Endothelial cell of umbilical vein (primary cell): ENCODE data around the gene WBP2.

ENCODE experiments used
- EZH2 ChIP-seq: IDR thresholded peaks from 2 replicates; pipeline ENCODE4 v1.6.1; 2012; ENCODE audit warnings: borderline replicate concordance, low read depth, mild to moderate bottlenecking, moderate library complexity, low read length, inconsistent platforms; ENCODE audit not compliant: severe bottlenecking
- MYC ChIP-seq: IDR thresholded peaks from one replicate; pipeline ENCODE4 v1.6.1; 2011; ENCODE audit warnings: mild to moderate bottlenecking, low read depth, low read length
- POLR2A ChIP-seq: IDR thresholded peaks from 2 replicates; pipeline ENCODE4 v1.6.1; 2012; ENCODE audit warnings: low read depth, mild to moderate bottlenecking, control low read depth, low read length
- POLR2AphosphoS5 ChIP-seq: IDR thresholded peaks from 2 replicates; pipeline ENCODE4 v1.6.1; 2012; ENCODE audit warnings: low read depth, mild to moderate bottlenecking, control low read depth, low read length, moderate library complexity; ENCODE audit not compliant: insufficient read depth
- TF ChIP-seq, protein P1 (sequence below), 2 donors: IDR thresholded peaks; 1 replicate in 1 of 2; 2 replicates in 1 of 2; pipeline ENCODE4 v1.5.1; 2011; ENCODE audit warnings: low read length in 2 of 2, mild to moderate bottlenecking in 2 of 2, moderate library complexity in 2 of 2, control low read depth in 1 of 2, inconsistent platforms in 1 of 2, low read depth in 1 of 2; ENCODE audit not compliant: insufficient read depth in 1 of 2; ENCODE audit errors: extremely low read depth in 1 of 2
- TF ChIP-seq, protein P2 (sequence below): IDR thresholded peaks from 2 replicates; pipeline ENCODE4 v1.6.1; 2011; ENCODE audit not compliant: insufficient read depth, insufficient read length

DNA sequence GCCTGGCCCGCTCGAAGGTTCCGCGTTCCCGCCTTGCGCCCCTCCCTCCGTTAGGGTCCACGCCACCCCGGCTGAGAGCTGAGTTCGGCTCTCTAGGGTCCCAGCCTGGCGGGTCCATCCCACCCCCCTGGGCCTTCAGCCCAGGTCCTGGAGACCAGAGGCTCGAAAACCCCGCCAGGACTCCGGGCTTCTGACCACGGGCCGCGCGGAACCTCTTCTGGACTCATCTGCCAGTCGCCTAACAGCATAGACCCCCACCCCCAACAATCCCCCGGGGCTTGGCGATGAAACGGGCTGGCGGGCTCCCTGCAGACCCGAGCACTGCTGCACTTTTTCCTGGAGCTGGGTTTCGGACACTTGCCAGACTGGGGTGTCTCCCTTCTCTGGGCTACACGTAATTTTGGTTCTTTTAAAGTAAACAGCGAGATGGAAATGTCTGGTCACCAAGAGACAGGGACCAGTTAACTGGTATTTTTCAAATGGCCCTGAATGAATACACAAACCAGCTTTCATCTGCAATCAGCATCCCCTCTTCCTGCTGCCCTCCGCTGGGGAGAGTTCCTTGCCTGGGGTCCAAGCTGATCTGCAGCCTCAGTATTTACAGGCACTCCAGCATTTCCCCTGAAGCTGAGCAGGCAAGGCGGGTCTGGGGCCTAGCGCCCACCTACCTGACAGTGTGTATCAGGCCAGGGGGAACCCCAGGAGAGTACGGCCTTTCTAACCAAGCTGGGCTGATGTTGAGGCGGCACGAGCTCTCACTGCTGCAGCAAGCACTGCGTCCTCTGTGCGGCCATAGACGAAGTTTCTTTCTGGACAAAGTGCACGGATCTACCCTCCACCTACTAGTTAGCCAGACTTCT is 42.3 kb upstream of the WBP2 start:
- TF ChIP-seq, protein P1, sequence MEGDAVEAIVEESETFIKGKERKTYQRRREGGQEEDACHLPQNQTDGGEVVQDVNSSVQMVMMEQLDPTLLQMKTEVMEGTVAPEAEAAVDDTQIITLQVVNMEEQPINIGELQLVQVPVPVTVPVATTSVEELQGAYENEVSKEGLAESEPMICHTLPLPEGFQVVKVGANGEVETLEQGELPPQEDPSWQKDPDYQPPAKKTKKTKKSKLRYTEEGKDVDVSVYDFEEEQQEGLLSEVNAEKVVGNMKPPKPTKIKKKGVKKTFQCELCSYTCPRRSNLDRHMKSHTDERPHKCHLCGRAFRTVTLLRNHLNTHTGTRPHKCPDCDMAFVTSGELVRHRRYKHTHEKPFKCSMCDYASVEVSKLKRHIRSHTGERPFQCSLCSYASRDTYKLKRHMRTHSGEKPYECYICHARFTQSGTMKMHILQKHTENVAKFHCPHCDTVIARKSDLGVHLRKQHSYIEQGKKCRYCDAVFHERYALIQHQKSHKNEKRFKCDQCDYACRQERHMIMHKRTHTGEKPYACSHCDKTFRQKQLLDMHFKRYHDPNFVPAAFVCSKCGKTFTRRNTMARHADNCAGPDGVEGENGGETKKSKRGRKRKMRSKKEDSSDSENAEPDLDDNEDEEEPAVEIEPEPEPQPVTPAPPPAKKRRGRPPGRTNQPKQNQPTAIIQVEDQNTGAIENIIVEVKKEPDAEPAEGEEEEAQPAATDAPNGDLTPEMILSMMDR (IDR thresholded peaks at IDR 0.05; ENCODE audit: extremely low read depth in 1 of 2, insufficient read depth in 1 of 2, low read depth in 1 of 2, low read length in 2 of 2): no peak
- TF ChIP-seq POLR2A: no peak
- TF ChIP-seq EZH2: no peak
- no peak for TF ChIP-seq POLR2AphosphoS5
- TF ChIP-seq, protein P2, sequence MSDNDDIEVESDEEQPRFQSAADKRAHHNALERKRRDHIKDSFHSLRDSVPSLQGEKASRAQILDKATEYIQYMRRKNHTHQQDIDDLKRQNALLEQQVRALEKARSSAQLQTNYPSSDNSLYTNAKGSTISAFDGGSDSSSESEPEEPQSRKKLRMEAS: no peak
- TF ChIP-seq MYC: no peak
